Upper lobe of left lung (tissue), 6 donors: ENCODE results near the gene BOD1. TPM values are rescaled to one million over a fixed set of nuclear protein-coding genes. Genes with fewer than 3 reads are reported as not detected.
A peak's percentile ranks its signal among the peaks of the same experiment; 100 is the strongest.

Experiments
- ATAC-seq, 2 donors: fragments of 200-7000 bp; cut with Tn5 transposase; one replicate each; pipeline ENCODE4 v1.9.1; 2022; ENCODE audit warnings: mild to moderate bottlenecking in 2 of 2, moderate library complexity in 2 of 2; ENCODE audit not compliant: low FRiP score in 2 of 2
- DNase-seq, 2 donors: peaks; one replicate each; pipeline ENCODE4 v3.0.0-alpha.2; 2019 to 2020
- H3K27ac ChIP-seq, 4 donors: fragments of 200-600 bp; sonication (generic); one replicate each; pipeline ENCODE4 v1.5.1; 2016 to 2019
- H3K27me3 ChIP-seq, 4 donors: fragments of 200-600 bp; sonication (generic); one replicate each; pipeline ENCODE4 v1.5.1; 2017 to 2019
- H3K36me3 ChIP-seq, 4 donors: fragments of 200-600 bp; sonication (generic); one replicate each; pipeline ENCODE4 v1.5.1; 2016 to 2019
- H3K4me1 ChIP-seq, 4 donors: fragments of 200-600 bp; sonication (generic); one replicate each; pipeline ENCODE4 v1.5.1; 2018 to 2019
- H3K4me3 ChIP-seq, 4 donors: fragments of 200-600 bp; sonication (generic); one replicate each; pipeline ENCODE4 v1.5.1; 2017 to 2019; ENCODE audit warnings: mild to moderate bottlenecking in 2 of 4, moderate library complexity in 1 of 4
- H3K9me3 ChIP-seq, 4 donors: fragments of 200-600 bp; sonication (generic); one replicate each; pipeline ENCODE4 v1.5.1; 2018 to 2019
- EP300 ChIP-seq, 4 donors: sonication (generic); formaldehyde crosslinking; IDR thresholded peaks; one replicate each; pipeline ENCODE4 v1.5.1; 2017; ENCODE audit warnings: antibody characterized with exemption in 4 of 4, control low read depth in 2 of 4
- POLR2A ChIP-seq, 4 donors: fragments of 450-650 bp; IDR thresholded peaks; one replicate each; pipeline ENCODE4 v1.5.1; 2016 to 2017; ENCODE audit warnings: antibody characterized with exemption in 4 of 4, mild to moderate bottlenecking in 2 of 4
- POLR2AphosphoS5 ChIP-seq, 2 donors: sonication (generic); formaldehyde crosslinking; IDR thresholded peaks; one replicate each; pipeline ENCODE4 v1.5.1; 2017; ENCODE audit warnings: antibody characterized with exemption in 2 of 2
- WGBS, 2 donors: methylation state at CpG; one replicate each; pipeline ENCODE4 v1.1.5; 2017 to 2018; 5-methylcytosine and 5-hydroxymethylcytosine counted together
- total RNA-seq, 6 donors: library from RNA; depleted of rRNA in 4 of 6; stranded (reverse); fragments of >200 nt in 4 of 6; gene quantifications; one replicate each; pipeline versions ENCODE4 v1.1.0 to v1.2.1, GENCODE V29; 2016 to 2021
- TF ChIP-seq, protein P1 (sequence below), 6 experiments: fragments of 450-650 bp in 4 of 6; fragments of 200-600 bp in 2 of 6; sonication (generic) in 2 of 6; IDR thresholded peaks; one replicate each; pipeline ENCODE4 v1.5.1; 2016 to 2019; ENCODE audit warnings: antibody characterized with exemption in 6 of 6
- donor health status: DM: no; HTN: no; CAD: no; lungs with moderate emphysema.
- donor health status: DM: no; HTN: yes; CAD: no; lungs with severe emphysema.

Gene BOD1
- total RNA-seq, 6 donors from 2014 or later: 21.6 to 50.2 (median 34.1) TPM

DNA sequence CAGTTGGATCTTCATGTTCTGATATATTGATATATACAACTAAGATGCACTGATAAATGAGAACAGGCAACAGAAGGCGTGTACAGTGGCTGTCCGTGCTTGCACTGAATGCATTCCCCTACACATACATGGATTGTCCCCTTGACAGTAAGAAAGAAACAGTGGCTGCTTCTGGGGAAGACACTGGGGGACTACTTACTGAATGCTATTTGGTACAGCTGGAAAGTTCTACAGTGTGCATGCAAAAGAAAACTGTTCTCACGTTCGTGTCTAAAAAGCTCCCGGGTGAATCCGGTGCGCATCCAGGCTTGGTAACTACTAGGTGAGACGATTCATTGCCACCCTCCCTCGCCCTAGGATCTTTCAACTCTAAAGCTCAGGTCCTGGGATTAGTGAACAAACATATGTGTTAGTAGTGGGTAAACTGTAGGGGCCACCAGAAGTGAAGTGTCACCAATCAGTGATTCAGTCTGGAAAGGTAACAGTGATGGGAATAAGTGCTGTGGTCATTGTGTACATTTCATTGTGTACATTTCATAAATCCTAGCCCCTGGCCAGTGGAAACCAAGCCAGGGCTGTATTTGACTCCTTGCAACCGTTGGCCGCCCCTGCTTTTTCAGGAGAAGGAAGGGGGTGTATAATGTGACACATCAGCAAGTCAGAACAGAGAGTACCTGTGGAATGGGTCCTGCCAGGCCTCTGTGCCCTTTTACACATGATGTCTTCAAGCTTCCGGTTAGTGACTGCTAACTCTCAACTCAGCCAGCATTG lies 46.3 kb upstream of the BOD1 start:
- no peaks in the 10 kb centered on the region for H3K36me3 ChIP-seq
- TF ChIP-seq POLR2AphosphoS5 (IDR thresholded peaks at IDR 0.05) (no peak), POLR2A (IDR thresholded peaks at IDR 0.05) (no peak), EP300 (IDR thresholded peaks at IDR 0.05) (no peak)
- TF ChIP-seq, protein P1, sequence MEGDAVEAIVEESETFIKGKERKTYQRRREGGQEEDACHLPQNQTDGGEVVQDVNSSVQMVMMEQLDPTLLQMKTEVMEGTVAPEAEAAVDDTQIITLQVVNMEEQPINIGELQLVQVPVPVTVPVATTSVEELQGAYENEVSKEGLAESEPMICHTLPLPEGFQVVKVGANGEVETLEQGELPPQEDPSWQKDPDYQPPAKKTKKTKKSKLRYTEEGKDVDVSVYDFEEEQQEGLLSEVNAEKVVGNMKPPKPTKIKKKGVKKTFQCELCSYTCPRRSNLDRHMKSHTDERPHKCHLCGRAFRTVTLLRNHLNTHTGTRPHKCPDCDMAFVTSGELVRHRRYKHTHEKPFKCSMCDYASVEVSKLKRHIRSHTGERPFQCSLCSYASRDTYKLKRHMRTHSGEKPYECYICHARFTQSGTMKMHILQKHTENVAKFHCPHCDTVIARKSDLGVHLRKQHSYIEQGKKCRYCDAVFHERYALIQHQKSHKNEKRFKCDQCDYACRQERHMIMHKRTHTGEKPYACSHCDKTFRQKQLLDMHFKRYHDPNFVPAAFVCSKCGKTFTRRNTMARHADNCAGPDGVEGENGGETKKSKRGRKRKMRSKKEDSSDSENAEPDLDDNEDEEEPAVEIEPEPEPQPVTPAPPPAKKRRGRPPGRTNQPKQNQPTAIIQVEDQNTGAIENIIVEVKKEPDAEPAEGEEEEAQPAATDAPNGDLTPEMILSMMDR (IDR thresholded peaks at IDR 0.05): no peak
- ATAC-seq: no peak
- H3K4me1 ChIP-seq: peaks cover 0 to 5% (median 3%) of the 10 kb centered on the region in 4 donors
- no peak for DNase-seq
- H3K4me3 ChIP-seq: no peak overlapping the region
- WGBS, 2 donors: 92 to 94% methylated on average over 12 of the region's 12 CpGs
- peaks cover 0 to 3% (median 0%) of the 10 kb centered on the region in 4 donors for H3K9me3 ChIP-seq
- H3K27me3 ChIP-seq: no peaks in the 10 kb centered on the region
- no peak overlapping the region for H3K27ac ChIP-seq

DNA sequence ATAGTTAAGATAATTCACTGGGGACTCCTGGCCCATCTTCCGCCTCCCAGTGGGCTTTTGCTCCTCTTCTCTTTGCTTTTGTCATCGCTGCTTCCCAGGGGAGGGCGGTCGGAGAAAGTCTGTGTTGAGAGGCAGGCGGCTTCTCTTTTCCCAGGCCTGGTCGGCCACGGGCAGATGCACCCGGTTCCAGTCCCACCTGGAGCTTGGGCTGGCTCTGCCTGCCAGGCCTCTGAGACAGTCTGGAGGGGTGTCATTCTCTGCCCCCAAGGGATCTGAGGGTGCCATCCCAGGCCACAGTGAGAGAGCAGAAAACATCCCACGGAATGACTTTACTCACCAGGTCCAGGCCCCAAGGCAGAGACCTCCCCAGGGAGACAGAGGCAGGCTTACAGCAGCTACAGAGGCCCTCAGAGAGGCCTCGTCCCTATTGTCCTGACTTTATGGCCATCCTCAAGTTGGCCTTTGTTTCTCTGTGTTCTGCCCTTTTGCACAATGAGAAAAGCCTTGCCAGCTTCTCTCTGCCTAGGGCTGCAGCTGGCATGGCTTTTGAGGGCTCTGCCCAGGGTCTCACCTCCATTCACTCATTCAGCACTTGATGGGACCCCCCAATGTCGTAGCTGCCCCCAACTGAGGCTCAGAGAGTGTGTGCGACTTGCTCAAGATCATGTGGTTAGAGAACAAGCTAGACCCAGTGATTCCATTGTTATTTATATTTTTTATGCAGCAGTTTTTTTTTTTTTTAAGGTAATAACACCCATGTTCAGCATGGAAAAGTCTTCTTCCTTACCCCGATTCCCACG lies 44.2 kb upstream of the BOD1 start:
- no peak overlapping the region for H3K27ac ChIP-seq
- H3K27me3 ChIP-seq: no peaks in the 10 kb centered on the region
- peaks cover 0 to 3% (median 0%) of the 10 kb centered on the region in 4 donors for H3K9me3 ChIP-seq
- TF ChIP-seq EP300 (IDR thresholded peaks at IDR 0.05) (no peak), POLR2AphosphoS5 (IDR thresholded peaks at IDR 0.05) (no peak)
- TF ChIP-seq, protein P1 (IDR thresholded peaks at IDR 0.05): no peak
- no peak overlapping the region for H3K4me3 ChIP-seq
- H3K4me1 ChIP-seq: peaks cover 0 to 5% (median 3%) of the 10 kb centered on the region in 4 donors
- WGBS, 2 donors: 93 to 96% methylated on average over 14 of the region's 14 CpGs
- H3K36me3 ChIP-seq: no peaks in the 10 kb centered on the region
- ATAC-seq: no peak
- peak in 1 of 2 donors; percentile 27 for DNase-seq

DNA sequence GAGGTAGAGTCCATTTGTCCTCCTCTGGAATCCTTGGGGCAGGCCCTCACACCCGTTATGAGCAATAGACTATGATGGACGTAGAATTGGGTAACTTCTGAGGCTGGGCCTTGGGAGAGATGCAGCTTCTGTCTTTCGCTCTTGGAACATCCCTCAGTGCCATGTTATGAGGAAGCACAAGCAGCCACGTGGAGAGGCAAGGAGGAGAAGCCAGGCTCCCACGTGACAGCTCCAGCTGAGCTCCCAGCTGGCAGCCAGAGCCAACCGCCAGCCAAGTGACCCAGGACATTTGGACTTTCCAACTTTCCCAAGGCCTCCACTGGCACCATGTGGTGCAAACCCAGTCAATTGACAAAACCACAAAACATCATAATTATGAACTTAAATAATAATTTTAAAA lies 43.0 kb upstream of the BOD1 start:
- no peak for ATAC-seq
- Histone ChIP-seq H3K4me1 (peaks cover 0 to 5% (median 3%) of the 10 kb centered on the region in 4 donors), H3K36me3 (no peaks in the 10 kb centered on the region), H3K27me3 (no peaks in the 10 kb centered on the region), H3K9me3 (peaks cover 0 to 3% (median 0%) of the 10 kb centered on the region in 4 donors), H3K4me3 (no peak overlapping the region), H3K27ac (no peak overlapping the region)
- TF ChIP-seq POLR2AphosphoS5 (IDR thresholded peaks at IDR 0.05) (no peak), EP300 (IDR thresholded peaks at IDR 0.05) (no peak), POLR2A (IDR thresholded peaks at IDR 0.05) (no peak)
- TF ChIP-seq, protein P1 (IDR thresholded peaks at IDR 0.05): no peak
- 82 to 93% methylated on average over 5 to 6 of the region's 6 CpGs for WGBS, 2 donors
- no peak for DNase-seq

DNA sequence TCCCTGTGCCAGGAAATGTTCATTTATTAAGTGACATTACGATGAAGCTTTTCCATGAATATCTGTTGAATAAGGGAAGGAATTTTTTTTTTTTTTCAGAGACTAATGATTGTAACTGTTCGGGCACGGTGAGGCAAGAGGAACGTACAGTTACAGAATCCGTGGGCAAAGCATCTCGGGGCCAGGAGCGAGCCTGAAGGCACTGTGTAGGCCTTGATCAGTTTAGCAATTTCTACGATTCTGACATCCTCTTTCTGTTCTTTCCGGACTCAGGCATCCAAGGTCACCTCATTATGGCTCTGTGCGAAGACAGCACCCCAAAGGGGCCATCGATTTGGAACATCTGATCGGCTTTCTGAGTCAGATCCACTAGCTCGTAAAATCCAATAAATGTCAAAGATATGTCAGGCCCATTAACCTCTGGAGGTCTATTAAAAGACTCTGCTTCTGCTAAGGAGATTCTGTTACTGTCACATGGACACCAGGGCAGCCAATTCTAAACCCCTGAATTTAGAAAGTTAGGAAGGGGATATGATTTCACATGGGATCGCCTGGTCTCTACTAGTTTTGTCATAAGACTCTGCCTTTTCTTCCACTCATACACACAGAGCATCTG lies 41.4 kb upstream of the BOD1 start:
- Histone ChIP-seq H3K36me3 (no peaks in the 10 kb centered on the region), H3K27me3 (no peaks in the 10 kb centered on the region), H3K9me3 (peaks cover 0 to 3% (median 0%) of the 10 kb centered on the region in 4 donors), H3K4me3 (no peak overlapping the region), H3K27ac (no peak overlapping the region), H3K4me1 (no peaks in the 10 kb centered on the region)
- ATAC-seq (no peak), DNase-seq (no peak)
- TF ChIP-seq POLR2A (IDR thresholded peaks at IDR 0.05): no peak
- TF ChIP-seq POLR2AphosphoS5 (IDR thresholded peaks at IDR 0.05): no peak
- TF ChIP-seq EP300 (IDR thresholded peaks at IDR 0.05): no peak
- TF ChIP-seq, protein P1 (IDR thresholded peaks at IDR 0.05): no peak
- 79 to 83% methylated on average over 14 of the region's 14 CpGs for WGBS, 2 donors
